Fibroblast of skin of back (primary cell): ENCODE results near the gene NTNG1.

Experiments used
- DNase-seq: peaks from one replicate; pipeline ENCODE4 v3.0.0-alpha.2; 2013

NTNG1 gene

GRCh38 chr1:107464827-107465226 is 324.0 kb downstream of the NTNG1 start:
- no peak for DNase-seq

GRCh38 chr1:107467286-107467685 is 326.4 kb downstream of the NTNG1 start:
- DNase-seq = no peak

- DNase-seq = no peak
Measured at GRCh38 chr1:107467811-107468210, 327.0 kb downstream of the NTNG1 start.

GRCh38 chr1:107473065-107473464 is 332.2 kb downstream of the NTNG1 start:
- DNase-seq = no peak

GRCh38 chr1:107474877-107475612 is 334.2 kb downstream of the NTNG1 start:
- DNase-seq = peak; percentile 45

GRCh38 chr1:107477233-107477632 is 336.4 kb downstream of the NTNG1 start:
- DNase-seq = no peak

- no peak for DNase-seq
Measured at GRCh38 chr1:107479865-107480350, 339.1 kb downstream of the NTNG1 start.

- peak; percentile 1 for DNase-seq
Measured at GRCh38 chr1:107480548-107481415, 339.9 kb downstream of the NTNG1 start.

GRCh38 chr1:107481756-107482384 is 341.0 kb downstream of the NTNG1 start:
- DNase-seq = no peak

- no peak for DNase-seq
Measured at GRCh38 chr1:107483949-107484348, 343.1 kb downstream of the NTNG1 start.

GRCh38 chr1:107486349-107486748 is 345.5 kb downstream of the NTNG1 start:
- no peak for DNase-seq

GRCh38 chr1:107487506-107487905 is 346.7 kb downstream of the NTNG1 start:
- DNase-seq = no peak

GRCh38 chr1:107491582-107491981 is 350.7 kb downstream of the NTNG1 start:
- DNase-seq = no peak

- DNase-seq = no peak
Measured at GRCh38 chr1:107493111-107493716, 352.4 kb downstream of the NTNG1 start.

GRCh38 chr1:107494061-107494460 is 353.2 kb downstream of the NTNG1 start:
- no peak for DNase-seq

GRCh38 chr1:107496002-107496401 is 355.2 kb downstream of the NTNG1 start:
- DNase-seq = no peak

GRCh38 chr1:107499139-107499744 is 358.4 kb downstream of the NTNG1 start:
- DNase-seq = no peak

- DNase-seq = no peak
Measured at GRCh38 chr1:107501081-107501605, 360.3 kb downstream of the NTNG1 start.

GRCh38 chr1:107510347-107510746 is 369.5 kb downstream of the NTNG1 start:
- no peak for DNase-seq

- no peak for DNase-seq
Measured at GRCh38 chr1:107512836-107513235, 372.0 kb downstream of the NTNG1 start.

GRCh38 chr1:107514841-107515240 is 374.0 kb downstream of the NTNG1 start:
- DNase-seq = no peak

- no peak for DNase-seq
Measured at GRCh38 chr1:107515702-107516101, 374.9 kb downstream of the NTNG1 start.
